ENCODE results near the gene SFT2D3.

SFT2D3 gene

GRCh38 chr2:127707890-127708648, 6.8 kb downstream of the SFT2D3 start:
- no peaks in the 10 kb centered on the region for H3K9me3 Mint-ChIP-seq
- H3K4me1 Mint-ChIP-seq, result peaks cover 5% of the 10 kb centered on the region

GRCh38 chr2:127709336-127709735, 8.0 kb downstream of the SFT2D3 start:
- peaks cover 47% of the 10 kb centered on the region for H3K36me3 Mint-ChIP-seq (ENCODE audit: low read depth)
- peaks cover 2% of the 10 kb centered on the region for H3K4me1 Mint-ChIP-seq
- no peak overlapping the region for H3K27ac Mint-ChIP-seq
- no peaks in the 10 kb centered on the region for H3K9me3 Mint-ChIP-seq
- no peaks in the 10 kb centered on the region for H3K27me3 Mint-ChIP-seq (ENCODE audit: low read depth)
- TF ChIP-seq CTCF (IDR thresholded peaks at IDR 0.05; ENCODE audit: unreplicated experiment in 3 of 3), result no peak
- H3K4me3 Mint-ChIP-seq, result no peak overlapping the region

More at GRCh38 chr2:127707890-127708648, 6.8 kb downstream of the SFT2D3 start:
- no peak overlapping the region for H3K4me3 Mint-ChIP-seq
- peaks cover 48% of the 10 kb centered on the region for H3K36me3 Mint-ChIP-seq (ENCODE audit: low read depth)
- H3K27ac Mint-ChIP-seq, result no peak overlapping the region
- no peaks in the 10 kb centered on the region for H3K27me3 Mint-ChIP-seq (ENCODE audit: low read depth)
- no peak for TF ChIP-seq CTCF (IDR thresholded peaks at IDR 0.05; ENCODE audit: unreplicated experiment in 3 of 3)

GRCh38 chr2:127712999-127713398, 11.7 kb downstream of the SFT2D3 start:
- peaks cover 5% of the 10 kb centered on the region for H3K4me1 Mint-ChIP-seq
- H3K4me3 Mint-ChIP-seq, result no peak overlapping the region
- no peaks in the 10 kb centered on the region for H3K9me3 Mint-ChIP-seq
- H3K36me3 Mint-ChIP-seq (ENCODE audit: low read depth), result peaks cover 28% of the 10 kb centered on the region
- no peak overlapping the region for H3K27ac Mint-ChIP-seq
- no peaks in the 10 kb centered on the region for H3K27me3 Mint-ChIP-seq (ENCODE audit: low read depth)
- TF ChIP-seq CTCF (IDR thresholded peaks at IDR 0.05; ENCODE audit: unreplicated experiment in 3 of 3), result no peak

GRCh38 chr2:127713562-127713961, 12.3 kb downstream of the SFT2D3 start:
- H3K9me3 Mint-ChIP-seq, result no peaks in the 10 kb centered on the region
- H3K36me3 Mint-ChIP-seq (ENCODE audit: low read depth), result peaks cover 30% of the 10 kb centered on the region
- H3K4me1 Mint-ChIP-seq, result peaks cover 5% of the 10 kb centered on the region
- no peak for TF ChIP-seq CTCF (IDR thresholded peaks at IDR 0.05; ENCODE audit: unreplicated experiment in 3 of 3)
- no peak overlapping the region for H3K27ac Mint-ChIP-seq
- no peaks in the 10 kb centered on the region for H3K27me3 Mint-ChIP-seq (ENCODE audit: low read depth)
- no peak overlapping the region for H3K4me3 Mint-ChIP-seq

- Mint-ChIP-seq H3K27me3 (ENCODE audit: low read depth) (no peaks in the 10 kb centered on the region), H3K9me3 (no peaks in the 10 kb centered on the region), H3K36me3 (ENCODE audit: low read depth) (peaks cover 32% of the 10 kb centered on the region), H3K27ac (peak overlapping the region in 2 of 3 experiments; percentile 6 to 54), H3K4me3 (no peak overlapping the region), H3K4me1 (peaks cover 5% of the 10 kb centered on the region)
- TF ChIP-seq CTCF (IDR thresholded peaks at IDR 0.05; ENCODE audit: unreplicated experiment in 3 of 3), result no peak
Measured at GRCh38 chr2:127715778-127716449, 14.6 kb downstream of the SFT2D3 start.

All from nephron (organoid).